ENCODE measurements around the gene ZNF48.
A peak's percentile ranks its signal among the peaks of the same experiment; 100 is the strongest.

Gene ZNF48

DNA sequence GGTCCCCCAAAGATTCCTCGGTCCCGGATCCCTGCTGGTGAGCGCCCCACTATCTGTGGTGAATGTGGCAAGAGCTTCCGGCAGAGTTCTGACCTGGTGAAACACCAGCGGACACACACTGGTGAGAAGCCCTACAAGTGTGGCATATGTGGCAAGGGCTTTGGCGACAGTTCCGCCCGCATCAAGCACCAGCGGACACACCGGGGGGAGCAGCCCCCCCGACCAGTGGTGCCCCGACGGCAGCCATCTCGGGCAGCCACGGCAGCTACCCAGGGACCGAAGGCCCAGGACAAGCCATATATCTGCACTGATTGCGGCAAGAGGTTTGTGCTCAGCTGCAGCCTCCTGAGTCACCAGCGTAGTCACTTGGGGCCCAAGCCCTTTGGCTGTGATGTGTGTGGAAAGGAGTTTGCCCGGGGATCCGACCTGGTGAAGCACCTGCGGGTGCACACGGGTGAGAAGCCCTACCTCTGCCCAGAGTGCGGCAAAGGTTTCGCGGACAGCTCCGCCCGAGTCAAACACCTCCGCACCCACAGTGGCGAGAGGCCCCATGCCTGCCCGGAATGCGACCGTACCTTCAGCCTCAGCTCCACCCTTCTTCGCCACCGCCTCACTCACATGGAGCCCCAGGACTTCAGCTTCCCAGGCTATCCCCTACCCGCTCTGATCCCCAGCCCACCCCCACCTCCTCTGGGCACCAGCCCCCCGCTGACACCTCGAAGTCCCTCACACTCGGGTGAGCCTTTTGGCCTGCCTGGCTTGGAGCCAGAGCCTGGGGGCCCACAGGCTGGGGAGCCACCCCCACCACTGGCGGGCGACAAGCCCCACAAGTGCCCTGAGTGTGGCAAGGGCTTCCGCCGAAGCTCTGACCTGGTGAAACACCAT lies 2.8 kb downstream of the ZNF48 start:
- TF ChIP-seq CTCF (conservative IDR thresholded peaks at IDR 0.05; ENCODE audit: control insufficient read depth, insufficient read depth, low read depth, low read length): no peak
- no peak overlapping the region for H3K4me3 ChIP-seq (ENCODE audit: control insufficient read depth, low read depth, low read length)
- DNase-seq (ENCODE audit: low read depth): no peak

DNA sequence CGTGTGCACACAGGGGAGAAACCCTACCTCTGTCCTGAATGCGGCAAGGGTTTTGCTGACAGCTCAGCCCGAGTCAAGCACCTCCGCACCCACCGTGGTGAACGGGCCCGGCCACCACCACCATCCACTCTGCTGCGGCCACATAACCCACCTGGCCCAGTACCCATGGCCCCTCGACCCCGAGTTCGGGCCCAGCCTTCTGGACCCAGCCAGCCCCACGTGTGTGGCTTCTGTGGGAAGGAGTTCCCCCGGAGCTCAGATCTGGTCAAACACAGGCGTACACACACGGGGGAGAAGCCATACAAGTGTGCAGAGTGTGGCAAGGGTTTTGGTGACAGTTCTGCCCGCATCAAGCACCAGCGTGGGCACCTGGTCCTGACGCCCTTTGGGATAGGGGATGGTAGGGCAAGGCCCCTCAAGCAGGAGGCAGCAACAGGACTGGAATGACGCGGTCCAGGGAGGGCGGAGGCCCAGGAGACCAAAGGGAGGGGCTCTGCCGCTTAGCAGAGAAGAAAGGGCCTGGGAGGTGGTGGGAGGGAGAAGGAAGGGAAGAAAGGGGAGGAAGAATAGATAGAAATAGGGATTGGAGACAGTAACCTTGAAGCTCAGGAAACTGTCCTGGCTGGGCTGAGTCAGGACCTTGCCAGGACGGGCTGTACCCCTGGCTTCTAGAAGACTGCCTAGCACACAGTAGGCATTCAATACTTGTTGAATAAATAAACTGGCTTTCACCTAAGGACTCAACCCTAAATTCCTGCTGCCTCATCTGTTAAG lies 3.6 kb downstream of the ZNF48 start:
- H3K4me3 ChIP-seq (ENCODE audit: control insufficient read depth, low read depth, low read length): no peak overlapping the region
- DNase-seq (ENCODE audit: low read depth): no peak
- TF ChIP-seq CTCF (conservative IDR thresholded peaks at IDR 0.05; ENCODE audit: control insufficient read depth, insufficient read depth, low read depth, low read length): no peak

DNA sequence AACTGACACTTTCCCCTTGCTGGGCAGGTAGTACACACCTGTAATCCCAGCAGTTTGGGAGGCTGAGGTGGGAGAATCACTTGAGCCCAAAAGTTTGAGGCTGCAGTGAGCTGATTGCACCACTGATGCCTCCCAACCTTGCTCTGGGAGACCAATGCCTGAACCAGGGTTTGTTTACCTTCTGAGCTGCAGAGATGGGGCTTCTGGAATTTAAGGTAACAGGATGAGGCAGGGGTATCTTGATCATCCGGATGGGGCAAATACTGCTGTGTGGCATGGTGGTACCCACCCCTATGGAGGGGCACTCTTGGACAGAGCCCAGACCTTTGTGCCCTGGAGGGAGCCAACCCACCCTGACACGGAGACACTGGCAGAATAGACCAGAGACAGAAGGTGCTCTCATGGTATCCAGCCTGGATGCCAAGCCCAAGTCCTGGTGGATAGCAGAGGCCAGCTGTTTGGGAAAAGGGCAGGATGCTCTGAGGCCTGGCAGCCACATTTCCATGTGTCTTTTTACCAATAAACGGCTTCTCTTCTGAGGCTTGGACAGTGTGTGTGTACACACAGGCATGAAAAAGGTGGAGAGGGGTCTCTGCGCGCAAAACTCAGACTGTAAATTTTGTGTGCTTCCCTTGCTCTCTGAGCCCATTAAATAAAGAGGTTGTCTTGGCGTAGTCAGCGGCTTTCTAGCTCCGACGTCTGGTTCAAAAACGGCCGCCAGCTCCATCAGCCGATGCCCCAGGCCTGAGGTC lies 4.4 kb downstream of the ZNF48 start:
- TF ChIP-seq CTCF (conservative IDR thresholded peaks at IDR 0.05; ENCODE audit: control insufficient read depth, insufficient read depth, low read depth, low read length): no peak
- no peak for DNase-seq (ENCODE audit: low read depth)
- H3K4me3 ChIP-seq (ENCODE audit: control insufficient read depth, low read depth, low read length): peak overlapping the region; percentile 69

GRCh38 chr16:30401768-30402425 lies 6.7 kb downstream of the ZNF48 start:
- no peak for TF ChIP-seq CTCF (conservative IDR thresholded peaks at IDR 0.05; ENCODE audit: control insufficient read depth, insufficient read depth, low read depth, low read length)
- DNase-seq (ENCODE audit: low read depth): no peak

DNA sequence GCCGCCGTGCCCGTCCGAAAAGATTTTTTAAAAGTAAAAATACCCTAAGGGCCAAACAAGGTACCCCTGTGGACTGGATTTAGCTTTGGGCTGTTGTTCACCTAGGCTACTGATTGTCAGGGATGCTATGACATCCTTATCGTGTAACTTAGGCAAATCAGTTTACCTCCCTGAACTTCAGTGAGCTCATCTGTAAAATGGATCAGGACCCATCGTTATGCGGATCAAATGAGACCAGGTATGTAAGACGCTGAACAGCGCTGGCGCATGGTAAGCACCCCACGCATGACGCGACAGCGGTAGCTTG lies 11.5 kb downstream of the ZNF48 start:
- H3K4me3 ChIP-seq (ENCODE audit: control insufficient read depth, low read depth, low read length): peak overlapping the region; percentile 63
- no peak for DNase-seq (ENCODE audit: low read depth)
- no peak for TF ChIP-seq CTCF (conservative IDR thresholded peaks at IDR 0.05; ENCODE audit: control insufficient read depth, insufficient read depth, low read depth, low read length)

More at GRCh38 chr16:30401768-30402425, 6.7 kb downstream of the ZNF48 start:
- H3K4me3 ChIP-seq (ENCODE audit: control insufficient read depth, low read depth, low read length): no peak overlapping the region

All from fibroblast of mammary gland (primary cell).